ENCODE results near the gene SERTAD1. TPM values are rescaled to one million over a fixed set of nuclear protein-coding genes. Genes with fewer than 3 reads are reported as not detected.
"Not testable (repeated sequence)": the region's sequence is repeated elsewhere in the genome, so short reads cannot be mapped to it uniquely, and the experiment has no call there.

The SERTAD1 gene
- total RNA-seq, 1 donor from 2014 or later, result 3.2 TPM

GRCh38 chr19:40464059-40465024 lies 38.5 kb upstream of the SERTAD1 start:
- Mint-ChIP-seq H3K27ac (ENCODE audit: unreplicated experiment) (no peak overlapping the region), H3K4me1 (peaks cover 19% of the 10 kb centered on the region), H3K9me3 (no peaks in the 10 kb centered on the region), H3K27me3 (ENCODE audit: low read depth) (peaks cover 48% of the 10 kb centered on the region), H3K36me3 (ENCODE audit: low read depth) (no peaks in the 10 kb centered on the region), H3K4me3 (peak overlapping the region; percentile 69)
- peak; percentile 81 for TF ChIP-seq CTCF (conservative IDR thresholded peaks at IDR 0.05)
- DNase-seq (ENCODE audit: low read depth, low spot score), result peak; percentile 84

GRCh38 chr19:40463587-40464037 lies 37.8 kb upstream of the SERTAD1 start:
- not testable (repeated sequence) for H3K4me3 Mint-ChIP-seq; H3K27ac Mint-ChIP-seq (ENCODE audit: unreplicated experiment); H3K9me3 Mint-ChIP-seq; H3K36me3 Mint-ChIP-seq (ENCODE audit: low read depth); DNase-seq (ENCODE audit: low read depth, low spot score)
- H3K4me1 Mint-ChIP-seq, result peaks cover 19% of the 10 kb centered on the region
- H3K27me3 Mint-ChIP-seq (ENCODE audit: low read depth), result peaks cover 41% of the 10 kb centered on the region

- no peak overlapping the region for H3K4me3 Mint-ChIP-seq
- no peaks in the 10 kb centered on the region for H3K9me3 Mint-ChIP-seq
- peak overlapping the region; percentile 58 for H3K27ac Mint-ChIP-seq (ENCODE audit: unreplicated experiment)
- H3K27me3 Mint-ChIP-seq (ENCODE audit: low read depth), result peaks cover 28% of the 10 kb centered on the region
- TF ChIP-seq CTCF (conservative IDR thresholded peaks at IDR 0.05), result no peak
- H3K4me1 Mint-ChIP-seq, result peaks cover 18% of the 10 kb centered on the region
- no peak for DNase-seq (ENCODE audit: low read depth, low spot score)
- H3K36me3 Mint-ChIP-seq (ENCODE audit: low read depth), result no peaks in the 10 kb centered on the region
Measured at GRCh38 chr19:40461669-40462221, 36.0 kb upstream of the SERTAD1 start.

GRCh38 chr19:40460185-40460584 lies 34.4 kb upstream of the SERTAD1 start:
- Mint-ChIP-seq H3K27me3 (ENCODE audit: low read depth) (peaks cover 13% of the 10 kb centered on the region), H3K4me3 (no peak overlapping the region), H3K4me1 (peaks cover 3% of the 10 kb centered on the region), H3K27ac (ENCODE audit: unreplicated experiment) (no peak overlapping the region), H3K36me3 (ENCODE audit: low read depth) (no peaks in the 10 kb centered on the region), H3K9me3 (no peaks in the 10 kb centered on the region)
- no peak for DNase-seq (ENCODE audit: low read depth, low spot score)
- no peak for TF ChIP-seq CTCF (conservative IDR thresholded peaks at IDR 0.05)

- DNase-seq (ENCODE audit: low read depth, low spot score), result no peak
- Mint-ChIP-seq H3K27me3 (ENCODE audit: low read depth) (peaks cover 3% of the 10 kb centered on the region), H3K27ac (ENCODE audit: unreplicated experiment) (no peak overlapping the region), H3K9me3 (no peaks in the 10 kb centered on the region), H3K4me3 (no peak overlapping the region), H3K36me3 (ENCODE audit: low read depth) (no peaks in the 10 kb centered on the region), H3K4me1 (no peaks in the 10 kb centered on the region)
- no peak for TF ChIP-seq CTCF (conservative IDR thresholded peaks at IDR 0.05)
Measured at GRCh38 chr19:40458597-40458974, 32.8 kb upstream of the SERTAD1 start.
